Activated T-helper 1 cell treated with Interleukin-2 at 50 U/mL for 16 hours (primary cell): Measurements from ENCODE around the gene ARSK.

Experiments
- DNase-seq: peaks from one replicate; pipeline ENCODE4 v3.0.0-alpha.2; 2020; ENCODE audit warnings: low read depth

The ARSK gene

GRCh38 chr5:95563367-95563766 is 8.5 kb downstream of the ARSK start:
- no peak for DNase-seq

DNA sequence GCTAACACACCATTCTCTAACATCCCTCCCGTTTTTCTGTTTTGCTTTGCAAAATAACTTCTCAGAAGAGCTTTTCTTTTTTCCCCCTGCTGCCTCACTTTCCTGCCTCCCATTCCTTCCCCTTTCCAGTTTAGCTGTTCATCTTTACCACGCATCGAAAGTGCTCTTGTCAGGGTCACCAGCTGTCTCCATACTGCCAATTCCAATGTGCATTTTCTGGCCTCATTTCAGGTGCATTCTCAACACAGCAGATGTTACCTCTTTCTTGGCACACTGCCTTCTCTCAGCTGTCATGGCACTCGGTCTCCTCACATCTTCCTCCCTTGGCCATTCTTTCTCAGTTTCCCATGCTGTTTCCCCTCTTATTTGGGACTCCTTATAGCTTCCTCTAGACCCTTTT is 9.5 kb downstream of the ARSK start:
- no peak for DNase-seq

DNA sequence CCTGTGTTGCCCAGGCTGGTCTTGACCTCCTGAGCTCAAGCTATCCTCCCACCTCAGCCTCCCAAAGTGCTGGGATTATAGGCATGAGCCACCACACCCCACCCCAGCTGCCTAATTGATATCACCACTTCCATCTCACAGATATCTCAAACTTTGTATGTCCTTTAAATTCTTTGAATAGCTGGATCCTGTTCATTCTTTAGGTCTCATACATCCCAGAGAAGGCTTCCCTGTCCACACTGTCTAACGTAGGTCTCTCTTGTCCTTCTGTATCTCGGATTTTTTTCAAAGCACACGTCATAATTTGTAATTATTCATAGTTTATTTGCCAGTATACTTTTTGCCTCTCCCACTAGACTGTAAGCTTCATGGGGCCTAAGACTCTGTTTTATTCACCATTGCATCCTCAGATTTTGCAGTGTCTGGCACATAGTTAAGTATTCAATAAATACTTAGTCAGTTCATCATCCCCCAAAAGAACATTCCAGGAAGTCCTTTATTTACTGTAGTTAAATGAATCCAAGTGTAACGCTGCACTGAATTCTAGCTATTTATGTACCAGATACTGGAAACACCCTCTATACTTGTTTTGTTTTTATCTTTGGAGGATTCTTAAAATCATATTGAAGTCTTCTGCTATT is 10.5 kb downstream of the ARSK start:
- DNase-seq = no peak

GRCh38 chr5:95572016-95572415 is 17.1 kb downstream of the ARSK start:
- DNase-seq = no peak

DNA sequence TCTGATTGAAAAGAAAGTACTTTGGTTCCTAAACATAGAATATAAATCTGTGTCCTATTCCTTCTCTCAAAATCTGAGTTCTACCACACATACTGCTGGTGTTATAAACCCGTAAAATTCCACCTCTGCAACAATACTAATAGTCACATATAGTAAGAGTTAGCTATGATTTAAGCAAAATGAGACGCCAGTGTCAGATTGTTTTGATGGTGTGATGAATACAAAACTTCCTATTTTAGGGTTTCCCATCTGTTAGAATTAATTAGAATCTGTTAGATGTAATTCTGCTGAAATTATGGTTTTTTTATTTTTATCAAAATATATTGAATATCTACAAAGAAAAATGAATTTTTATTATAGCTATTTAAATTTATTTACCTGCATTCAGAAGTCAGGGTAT is 26.7 kb downstream of the ARSK start:
- no peak for DNase-seq

- no peak for DNase-seq
Observed at GRCh38 chr5:95583992-95584391, 29.1 kb downstream of the ARSK start.

- DNase-seq = no peak
Observed at GRCh38 chr5:95590880-95591279, 36.0 kb downstream of the ARSK start.

- DNase-seq = no peak
Observed at GRCh38 chr5:95591490-95591901, 36.6 kb downstream of the ARSK start.

DNA sequence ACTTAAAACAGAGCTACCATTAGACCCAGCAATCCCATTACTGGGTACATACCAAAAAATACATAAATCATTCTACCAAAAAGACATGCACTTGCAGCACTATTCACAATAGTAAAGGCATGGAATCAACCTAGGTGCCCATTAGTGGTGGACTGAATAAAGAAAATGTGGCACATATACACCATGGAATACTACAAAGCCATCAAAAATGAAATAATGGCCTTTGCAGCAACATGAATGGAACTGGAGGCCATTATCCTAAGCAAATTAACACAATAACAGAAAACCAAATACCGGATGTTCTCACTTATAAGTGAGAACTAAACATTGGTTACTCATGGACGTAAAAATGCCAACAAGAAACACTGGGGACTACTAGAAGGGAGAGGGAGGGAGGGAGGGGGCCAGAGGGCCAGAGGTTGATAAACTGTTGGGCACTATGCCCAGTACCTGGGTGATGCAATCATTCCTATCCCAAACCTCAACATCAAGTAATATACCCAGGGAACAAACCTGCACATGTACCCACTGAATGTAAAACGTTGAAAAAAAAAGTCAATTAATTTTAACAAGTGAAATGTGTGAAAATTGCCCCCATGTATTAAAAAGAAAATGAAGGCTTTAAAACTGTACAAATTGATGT is 40.5 kb downstream of the ARSK start:
- DNase-seq = no peak

DNA sequence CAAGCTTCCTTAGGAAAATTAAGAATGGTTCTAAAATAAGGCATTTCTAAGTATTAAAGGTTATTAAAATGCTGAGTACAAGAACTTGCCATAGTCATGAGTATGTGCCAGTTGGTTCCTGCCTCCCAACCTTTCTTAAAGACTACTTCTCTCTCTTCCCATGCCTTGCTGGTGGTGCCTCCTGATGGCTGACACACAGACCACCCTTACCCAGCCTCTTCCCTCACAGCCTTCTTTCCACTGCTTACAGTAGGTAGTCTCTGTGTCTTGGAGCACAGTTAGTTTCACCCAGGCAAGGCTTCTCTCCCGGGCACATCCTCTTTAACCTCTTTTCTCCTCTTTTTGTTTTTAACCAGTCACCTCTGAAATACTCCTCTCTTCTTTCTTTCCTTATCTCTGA is 44.4 kb downstream of the ARSK start:
- DNase-seq = no peak

DNA sequence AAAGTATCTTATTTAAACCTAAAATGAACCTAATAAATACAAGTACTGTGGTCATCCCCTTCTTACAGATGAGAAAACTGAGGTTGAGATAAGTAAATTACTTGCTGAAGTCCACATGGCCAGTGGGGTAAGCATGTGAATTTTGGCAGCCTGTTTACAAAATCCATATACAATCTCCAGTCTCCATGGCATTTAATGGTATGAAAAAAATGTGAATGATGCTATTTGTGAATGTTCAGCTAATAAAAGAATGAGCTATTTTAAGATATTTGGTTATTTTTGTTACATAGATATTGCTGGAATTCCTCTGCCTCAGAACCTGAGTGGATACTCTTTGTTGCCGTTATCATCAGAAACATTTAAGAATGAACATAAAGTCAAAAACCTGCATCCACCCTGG is 45.7 kb downstream of the ARSK start:
- no peak for DNase-seq

- DNase-seq = no peak
Observed at GRCh38 chr5:95605786-95606185, 50.9 kb downstream of the ARSK start.

DNA sequence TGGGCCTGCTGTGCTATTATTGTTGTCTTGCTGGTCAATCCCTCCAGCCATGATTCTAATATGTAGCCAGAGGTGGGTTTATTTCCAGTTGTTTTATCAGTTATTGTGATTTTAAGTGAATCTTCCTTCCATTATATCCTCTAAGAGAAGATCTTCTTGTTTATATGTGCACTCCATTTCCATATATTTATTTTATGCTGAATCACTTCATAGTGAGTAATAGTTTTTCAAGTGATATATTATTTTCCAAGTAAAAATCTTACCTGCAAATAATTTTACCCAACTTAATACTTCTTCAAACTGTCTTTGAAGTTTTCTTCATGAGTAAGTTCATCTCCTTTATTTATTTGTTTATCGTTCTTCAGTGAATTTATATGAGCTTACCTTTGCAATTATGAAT is 51.5 kb downstream of the ARSK start:
- DNase-seq = no peak

DNA sequence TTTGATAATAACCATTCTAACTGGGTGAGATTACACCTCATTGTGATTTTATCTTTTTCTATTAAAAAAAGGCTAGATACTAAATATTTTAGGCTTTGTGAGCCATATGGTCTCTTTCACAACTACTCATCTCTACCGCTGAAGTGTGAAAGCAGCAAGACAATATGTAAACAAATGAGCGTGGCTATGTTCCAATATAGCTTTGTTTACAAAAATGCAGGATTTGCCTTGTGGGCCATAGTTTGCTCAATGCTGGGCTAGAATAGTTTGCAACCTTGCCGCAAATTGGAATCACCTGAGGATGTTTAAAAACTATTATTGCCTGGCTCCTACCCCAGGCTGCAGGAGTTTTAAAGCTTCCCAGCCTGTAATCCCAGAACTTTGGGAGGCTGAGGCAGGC is 54.8 kb downstream of the ARSK start:
- no peak for DNase-seq

DNA sequence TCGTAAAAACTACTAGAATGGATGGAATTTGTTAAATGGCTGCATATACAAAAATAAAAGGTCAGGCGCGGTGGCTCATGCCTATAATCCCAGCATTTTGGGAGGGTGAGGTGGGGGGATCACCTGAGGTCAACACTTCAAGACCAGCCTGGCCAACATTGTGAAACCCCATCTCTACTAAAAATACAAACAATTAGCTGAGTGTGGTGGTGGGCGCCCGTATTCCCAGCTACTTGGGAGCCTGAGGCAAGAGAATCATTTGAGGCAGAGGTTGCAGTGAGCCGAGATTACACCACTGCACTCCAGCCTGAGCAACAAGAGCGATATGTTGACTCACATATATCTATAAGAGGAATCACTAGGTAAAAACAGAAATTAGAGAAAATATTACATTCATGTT is 55.6 kb downstream of the ARSK start:
- no peak for DNase-seq

DNA sequence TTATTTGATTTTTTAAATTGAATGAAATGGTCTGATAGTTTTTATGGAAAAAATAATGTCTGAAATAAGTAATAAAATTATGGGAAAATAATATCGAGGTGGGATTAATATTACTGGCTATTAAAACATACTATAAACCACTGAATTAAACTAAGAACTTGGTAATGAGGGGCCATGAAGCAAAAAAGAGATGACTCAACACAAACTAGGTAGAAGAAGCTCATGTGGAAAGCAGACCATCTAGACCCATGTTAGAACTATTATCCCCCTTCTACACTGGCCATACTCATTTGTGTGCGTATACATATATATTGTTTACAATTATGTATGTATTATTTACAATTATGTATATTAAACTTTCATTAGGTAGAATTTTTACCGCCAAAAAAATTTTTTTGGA is 56.5 kb downstream of the ARSK start:
- DNase-seq = no peak

DNA sequence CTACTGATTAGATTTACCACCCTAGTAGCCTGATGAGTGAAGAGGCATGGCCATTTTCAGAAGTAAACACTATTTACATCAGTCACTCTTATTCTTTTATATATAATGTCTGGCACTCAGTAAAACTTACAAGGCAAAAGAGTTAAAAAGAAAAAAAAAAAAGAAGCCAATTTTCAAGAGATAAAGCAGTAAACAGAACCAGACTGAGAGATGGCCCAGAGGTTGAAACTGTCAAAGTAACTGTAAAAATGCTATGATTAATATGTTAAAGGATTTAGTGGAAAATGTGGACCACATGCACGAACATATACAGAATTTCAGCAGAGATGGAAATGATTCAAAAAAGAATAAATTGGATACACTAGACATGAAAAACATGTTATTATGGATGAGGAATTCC is 58.6 kb downstream of the ARSK start:
- no peak for DNase-seq

DNA sequence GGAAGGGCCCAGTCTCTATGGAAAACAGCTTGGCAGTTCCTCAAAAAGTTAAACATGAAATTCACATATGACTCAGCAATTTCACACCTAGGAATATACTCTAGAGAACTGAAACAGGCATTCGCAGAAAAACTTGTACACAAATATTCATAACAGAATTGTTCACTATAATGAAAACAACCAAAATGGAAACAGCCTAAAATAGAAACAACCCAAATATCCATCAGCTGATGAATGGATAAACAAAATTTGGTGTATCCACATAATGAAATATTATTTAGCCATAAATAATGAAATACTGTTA is 60.2 kb downstream of the ARSK start:
- no peak for DNase-seq

DNA sequence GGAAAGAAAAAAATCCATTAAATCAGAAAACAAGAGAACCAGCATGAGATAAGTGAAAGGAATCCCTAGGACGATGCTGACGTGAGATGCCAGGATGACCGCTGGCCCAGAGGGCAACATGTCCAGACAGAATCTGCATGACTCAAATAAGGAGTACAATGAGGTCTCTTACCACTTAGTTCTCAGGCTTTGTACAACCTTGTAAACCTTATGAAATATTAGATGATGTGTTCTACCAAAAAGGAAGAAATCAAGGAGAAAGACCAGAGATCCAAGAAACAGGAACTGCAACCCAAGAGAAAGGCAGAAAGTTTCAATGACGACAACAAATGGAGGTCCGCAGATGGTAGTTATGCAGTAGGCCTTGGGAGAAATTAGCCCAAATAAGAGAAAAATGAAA is 62.2 kb downstream of the ARSK start:
- DNase-seq = no peak

DNA sequence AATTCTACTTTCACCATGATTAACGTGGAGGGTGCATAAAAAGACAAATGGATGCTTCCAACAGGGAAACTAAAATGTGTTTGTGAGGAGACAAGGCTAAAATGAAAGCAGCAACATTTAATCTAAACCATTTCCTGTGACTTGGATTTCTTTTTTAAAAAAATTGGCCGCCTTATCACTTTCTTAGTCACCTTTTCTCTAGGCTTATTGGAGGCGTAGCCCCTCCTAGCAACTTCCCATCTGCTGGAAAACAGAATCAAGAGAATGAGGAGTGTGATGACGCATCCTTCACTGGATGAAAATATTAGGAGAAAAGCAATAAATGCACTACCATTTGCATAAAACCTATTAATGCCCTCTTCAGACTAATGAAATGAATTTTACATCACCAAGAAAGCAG is 64.2 kb downstream of the ARSK start:
- DNase-seq = no peak

GRCh38 chr5:95619514-95620029 is 64.7 kb downstream of the ARSK start:
- DNase-seq = no peak

- peak; percentile 55 for DNase-seq
Observed at GRCh38 chr5:95620030-95620869, 65.3 kb downstream of the ARSK start, which contains the start of gene GPR150. Gene GPR150 (plus strand): TSS chr5:95620087. CDS start chr5:95620276, 189 bp downstream.
